AG20443 (cell line): ENCODE results near the gene SEMA3F.
A peak's percentile ranks its signal among the peaks of the same experiment; 100 is the strongest.

Source experiments
- DNase-seq: peaks from one replicate; pipeline ENCODE4 v3.0.0; 2012; ENCODE audit warnings: low spot score, mixed read lengths

Gene SEMA3F

DNA sequence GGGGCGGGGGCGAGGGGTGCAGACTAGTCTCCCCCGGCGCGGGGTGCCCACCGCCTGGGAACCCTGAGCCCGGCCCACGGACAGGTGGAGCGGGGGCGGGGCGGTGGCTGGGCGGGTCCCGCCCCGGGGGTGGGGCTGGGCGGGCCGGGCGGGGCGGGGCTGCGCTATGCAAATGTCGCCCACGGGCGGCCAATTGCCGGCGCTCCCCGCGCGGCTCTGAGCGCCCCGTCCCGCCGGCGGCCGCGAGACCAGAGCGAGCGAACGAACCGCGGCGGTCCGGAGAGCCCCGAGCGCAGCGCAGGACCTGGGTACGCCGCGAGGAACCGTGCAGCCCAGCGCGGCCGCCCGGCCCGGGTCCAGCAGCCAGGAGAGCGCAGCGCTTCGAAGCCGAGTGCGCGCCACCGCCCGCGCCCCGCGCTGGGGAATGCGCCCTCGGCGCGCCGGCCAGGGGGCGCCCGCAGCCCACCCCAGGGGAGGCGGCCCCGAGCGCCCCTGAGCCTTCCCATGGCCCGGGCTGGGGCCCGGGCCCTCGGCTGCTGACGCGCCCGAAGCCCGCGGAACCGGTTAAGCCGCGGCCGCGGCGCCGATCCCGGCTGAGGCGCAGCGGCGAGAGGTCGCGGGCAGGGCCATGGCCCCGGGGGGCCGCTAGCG, at the start of gene SEMA3F:
TSS of gene SEMA3F (plus strand) at position 485 of the 651 bp plus-strand sequence. CDS start 4,299 bp downstream, outside the sequence.
- peak; percentile 96 for DNase-seq

DNA sequence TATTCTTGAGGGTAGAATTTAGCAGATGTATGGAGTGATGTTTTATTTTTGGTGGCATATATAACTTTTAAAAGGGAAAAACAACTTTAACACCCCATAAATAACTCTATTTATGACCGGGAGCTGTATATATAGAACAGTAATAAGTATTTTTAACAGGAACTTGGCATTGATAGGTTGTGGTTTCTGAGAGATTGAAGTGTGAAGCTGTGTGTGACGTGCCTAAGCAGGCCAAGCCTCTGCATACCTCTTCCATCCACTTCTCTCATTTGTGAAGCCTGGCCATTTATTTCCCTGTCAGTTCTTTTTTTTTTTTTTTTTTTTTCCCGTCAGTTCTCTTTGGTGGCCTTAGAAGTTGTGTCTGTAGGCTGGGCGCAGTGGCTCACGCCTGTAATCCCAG, 43.4 kb upstream of the SEMA3F start:
- no peak for DNase-seq

- no peak for DNase-seq
Observed at GRCh38 chr3:50112462-50112861, 42.7 kb upstream of the SEMA3F start.

DNA sequence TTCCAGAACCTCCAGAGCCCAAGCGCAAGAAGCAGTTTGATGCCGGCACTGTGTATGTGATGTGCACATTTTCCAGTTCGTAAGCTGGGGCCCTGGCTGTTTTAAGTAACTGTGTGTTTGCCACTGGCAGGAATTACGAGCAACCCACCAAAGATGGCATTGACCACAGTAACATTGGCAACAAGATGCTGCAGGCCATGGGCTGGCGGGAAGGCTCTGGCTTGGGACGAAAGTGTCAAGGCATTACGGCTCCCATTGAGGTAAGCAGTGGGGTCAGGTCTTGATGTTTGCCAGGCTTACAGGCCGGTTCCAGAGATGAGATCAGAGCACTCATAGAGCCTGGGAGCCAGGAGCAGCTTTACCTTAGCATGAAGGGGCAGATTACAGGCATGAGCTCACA, 38.0 kb upstream of the SEMA3F start:
- DNase-seq, result no peak

DNA sequence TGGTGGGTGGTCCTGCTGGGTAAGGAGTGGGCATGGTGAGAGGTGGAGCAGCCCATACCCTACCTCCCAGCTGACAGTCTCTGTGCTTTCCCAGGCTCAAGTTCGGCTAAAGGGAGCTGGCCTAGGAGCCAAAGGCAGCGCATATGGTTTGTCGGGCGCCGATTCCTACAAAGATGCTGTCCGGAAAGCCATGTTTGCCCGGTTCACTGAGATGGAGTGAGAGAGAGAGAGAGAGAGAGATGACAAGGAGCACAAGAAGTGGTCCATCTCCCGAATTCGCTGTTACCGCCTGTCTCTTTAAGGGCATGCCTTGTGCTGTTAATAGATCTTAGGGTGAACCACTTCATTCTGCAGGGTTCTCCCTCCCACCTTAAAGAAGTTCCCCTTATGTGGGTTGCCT, 36.9 kb upstream of the SEMA3F start:
- DNase-seq, result no peak

GRCh38 chr3:50119786-50120185, 35.3 kb upstream of the SEMA3F start:
- no peak for DNase-seq

- DNase-seq, result no peak
Observed at GRCh38 chr3:50120364-50121071, 34.6 kb upstream of the SEMA3F start.

DNA sequence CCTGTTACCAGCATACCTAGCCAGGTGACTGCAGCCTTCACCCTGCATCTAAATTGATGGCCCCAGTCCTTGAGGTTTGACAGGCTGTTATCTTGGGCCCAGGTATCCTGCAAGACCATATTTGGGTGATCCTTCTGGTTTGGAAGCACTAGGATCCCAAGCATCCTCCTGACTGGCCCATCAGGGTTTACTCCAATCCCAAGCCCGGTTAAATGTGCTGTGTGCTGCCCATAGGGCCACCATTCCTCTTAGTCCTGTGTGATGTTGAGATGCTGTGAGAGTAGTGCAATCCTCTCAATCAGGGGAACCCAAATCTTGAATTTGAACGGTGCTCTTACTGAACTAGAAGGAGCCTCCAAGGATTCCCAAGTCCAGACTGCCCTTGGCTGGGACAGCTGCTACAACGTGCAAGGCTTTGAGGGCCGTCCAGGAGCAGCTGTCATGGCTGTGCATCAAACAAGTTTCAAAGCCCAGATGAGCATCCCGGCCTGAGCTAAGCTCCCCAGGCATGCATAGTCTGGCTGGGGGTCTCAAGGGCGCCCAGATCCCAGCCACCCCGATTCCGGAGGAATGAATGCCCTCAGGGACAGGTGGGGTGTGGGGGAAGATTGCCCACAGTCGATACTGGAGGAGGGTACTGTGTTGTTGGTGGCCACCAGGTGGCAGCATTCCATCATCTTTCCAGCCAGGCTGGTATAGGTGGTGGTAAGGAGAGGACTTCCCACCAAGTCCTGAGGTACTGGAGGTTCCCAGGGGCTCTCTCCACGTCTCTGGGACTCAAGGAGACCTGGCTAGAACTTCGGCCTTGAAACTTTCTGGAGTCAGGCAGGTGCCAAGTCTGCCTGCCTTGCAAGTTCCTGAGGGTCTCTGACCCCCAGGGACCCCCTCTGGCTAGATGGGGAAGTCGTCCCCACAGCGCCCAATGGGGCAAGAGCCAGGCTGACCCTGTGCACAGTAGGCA, 33.8 kb upstream of the SEMA3F start:
- DNase-seq, result peak; percentile 91

DNA sequence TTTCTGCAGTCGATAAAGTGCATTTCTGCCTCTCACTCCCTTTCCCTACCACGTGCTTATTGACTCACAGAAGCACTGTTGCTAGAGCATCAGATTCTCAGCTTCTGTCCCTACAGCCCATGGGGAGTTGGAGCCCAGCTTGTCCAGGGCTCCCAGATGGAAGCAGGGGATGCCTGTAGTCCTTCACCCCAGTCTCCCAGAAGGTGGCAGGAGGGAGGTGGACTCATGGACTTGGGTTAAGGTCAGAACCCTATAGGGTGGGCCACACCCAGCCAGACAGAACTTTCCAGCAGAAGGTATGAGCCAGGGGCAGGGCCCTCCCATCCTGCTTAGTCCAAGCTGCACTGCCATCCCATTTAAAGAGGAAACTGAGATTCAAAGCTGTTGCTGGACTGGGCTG, 33.1 kb upstream of the SEMA3F start:
- DNase-seq, result no peak

GRCh38 chr3:50122661-50123391, 32.3 kb upstream of the SEMA3F start:
- DNase-seq, result no peak

GRCh38 chr3:50123394-50124051, 31.6 kb upstream of the SEMA3F start:
- no peak for DNase-seq

- no peak for DNase-seq
Observed at GRCh38 chr3:50124052-50124799, 30.9 kb upstream of the SEMA3F start.

GRCh38 chr3:50124800-50125178, 30.3 kb upstream of the SEMA3F start:
- peak; percentile 66 for DNase-seq

DNA sequence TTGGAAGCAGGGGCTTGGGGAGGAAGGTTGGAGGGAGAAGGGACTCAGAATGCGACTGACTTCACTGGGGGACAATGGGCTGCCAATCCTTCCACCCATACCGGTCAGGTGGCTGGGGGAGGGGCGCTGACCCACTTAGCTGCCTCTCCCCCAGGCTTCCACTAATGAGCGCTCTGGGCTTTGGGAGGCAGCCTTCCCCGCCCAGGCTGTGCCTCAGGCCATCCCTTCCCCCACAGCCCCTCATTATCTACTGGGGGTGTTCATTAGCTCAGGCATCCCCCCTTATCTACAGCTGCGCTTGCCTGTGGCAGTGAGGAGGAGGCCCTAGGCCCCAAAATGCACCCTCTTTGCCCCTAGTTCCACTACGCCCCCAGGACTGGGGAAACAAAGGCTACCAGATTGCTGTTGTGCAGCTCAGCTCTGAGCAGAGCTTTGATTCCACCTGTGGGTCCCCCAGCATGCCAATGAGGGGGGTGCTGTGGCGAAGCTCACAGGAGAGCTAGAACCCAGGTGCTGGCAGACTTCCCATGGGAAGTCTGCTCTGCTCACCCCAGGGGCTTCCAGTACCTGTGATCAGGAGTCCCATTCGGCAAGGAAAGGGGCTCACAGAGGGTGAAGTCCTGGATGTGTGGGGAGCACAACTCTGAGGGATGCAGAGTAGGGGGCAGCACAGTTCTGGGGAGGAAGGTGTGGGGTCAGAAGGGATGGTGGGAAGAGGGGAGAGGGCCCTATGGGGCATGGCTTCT, 29.4 kb upstream of the SEMA3F start:
- no peak for DNase-seq

DNA sequence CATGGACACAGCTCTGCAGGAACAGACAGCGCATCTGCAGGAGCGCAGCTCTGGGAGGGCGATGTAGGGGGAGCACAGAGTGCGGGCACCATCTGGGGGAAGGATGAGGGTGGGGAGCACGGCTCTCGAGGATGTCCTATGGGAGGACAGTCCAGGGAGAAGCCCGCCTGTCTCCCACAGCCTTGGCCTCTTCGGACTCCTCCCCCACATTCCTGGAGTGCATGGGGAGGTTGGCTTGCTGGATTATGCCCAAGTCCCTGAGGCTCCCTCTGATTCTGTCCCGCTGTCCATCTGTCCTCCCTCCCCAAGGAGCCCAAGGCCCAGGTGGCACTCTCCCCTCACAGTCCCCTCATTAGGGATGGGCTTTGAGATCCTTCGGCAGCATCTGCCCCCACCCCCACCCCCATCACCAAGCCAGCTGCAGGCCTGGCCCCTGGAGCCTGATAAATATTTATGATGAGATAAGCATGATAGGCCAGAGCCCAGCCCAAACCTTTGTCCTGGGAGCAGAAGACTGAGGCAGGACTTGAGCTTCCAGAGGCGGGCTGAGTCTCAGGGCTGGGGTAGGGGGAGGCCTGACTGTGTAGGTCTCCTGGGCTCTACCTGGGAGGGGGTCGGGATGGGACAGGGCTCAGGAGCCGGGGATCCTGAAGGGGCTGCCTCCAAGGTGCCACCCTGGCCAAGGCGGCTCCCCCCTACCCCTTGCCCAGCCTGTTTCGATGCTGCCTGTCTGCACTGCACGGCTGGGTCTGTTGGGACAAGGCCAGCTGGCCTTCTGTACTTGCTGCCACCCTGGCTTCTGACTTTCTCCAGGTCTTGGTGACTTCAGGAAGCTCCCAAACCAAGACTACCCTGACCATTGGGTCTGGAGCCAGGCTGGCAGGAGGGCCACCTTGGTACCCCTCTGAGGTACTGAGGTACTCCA, 28.6 kb upstream of the SEMA3F start:
- DNase-seq, result peak; percentile 83

GRCh38 chr3:50127251-50127691, 27.9 kb upstream of the SEMA3F start:
- DNase-seq, result no peak

DNA sequence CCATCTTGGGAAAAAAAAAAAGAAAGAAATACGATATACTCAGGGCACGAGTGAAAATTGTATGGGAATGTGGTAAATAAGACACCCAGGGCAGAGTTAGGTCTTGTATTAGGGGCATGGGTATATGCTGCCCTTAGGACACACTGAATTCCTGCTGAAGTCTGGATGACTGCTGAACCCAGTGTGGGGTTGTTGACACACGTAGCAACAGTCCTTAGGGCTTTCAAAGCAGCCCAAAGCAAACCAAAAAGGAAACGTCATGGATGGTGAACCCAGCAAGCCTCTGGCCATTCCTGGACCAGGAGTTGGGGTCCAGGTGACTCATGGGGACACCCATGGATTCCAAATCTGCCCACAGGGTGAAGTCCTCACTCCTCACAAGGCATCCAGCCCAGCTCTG, 27.1 kb upstream of the SEMA3F start:
- no peak for DNase-seq

GRCh38 chr3:50130436-50130835, 24.7 kb upstream of the SEMA3F start:
- no peak for DNase-seq
